Subcutaneous abdominal adipose tissue (tissue), 5 donors: Measurements from ENCODE around the gene UPP1.
"Not testable (repeated sequence)": the region's sequence is repeated elsewhere in the genome, so short reads cannot be mapped to it uniquely, and the experiment has no call there.

Source experiments
- H3K27ac ChIP-seq: one replicate; pipeline ENCODE4 v1.7.0; 2013; ENCODE audit warnings: low read depth, mild to moderate bottlenecking, inconsistent platforms, low read length, moderate library complexity
- H3K27me3 ChIP-seq, 5 donors: one replicate each; pipeline ENCODE4 v1.7.0; 2013; ENCODE audit warnings: low read length in 5 of 5, inconsistent platforms in 1 of 5; ENCODE audit not compliant: control insufficient read depth in 5 of 5, insufficient read depth in 4 of 5
- H3K36me3 ChIP-seq, 5 donors: one replicate each; pipeline ENCODE4 v1.7.0; 2013; ENCODE audit warnings: low read length in 5 of 5; ENCODE audit not compliant: control insufficient read depth in 5 of 5, insufficient read depth in 5 of 5
- H3K4me1 ChIP-seq, 5 donors: one replicate each; pipeline ENCODE4 v1.7.0; 2013; ENCODE audit warnings: low read length in 5 of 5, mild to moderate bottlenecking in 3 of 5, moderate library complexity in 1 of 5; ENCODE audit not compliant: control insufficient read depth in 5 of 5, insufficient read depth in 5 of 5
- H3K4me3 ChIP-seq, 5 donors: one replicate each; pipeline ENCODE4 v1.7.0; 2013; ENCODE audit warnings: low read length in 5 of 5, low read depth in 1 of 5
- H3K9ac ChIP-seq, 5 donors: one replicate each; pipeline ENCODE4 v1.7.0; 2013; ENCODE audit warnings: low read length in 5 of 5, mild to moderate bottlenecking in 4 of 5, moderate library complexity in 3 of 5
- H3K9me3 ChIP-seq, 5 donors: one replicate each; pipeline ENCODE4 v1.7.0; 2013; ENCODE audit warnings: low read length in 5 of 5; ENCODE audit not compliant: control insufficient read depth in 5 of 5
- donor health status: healthy.
- donor health status: healthy.
- donor health status: healthy.
- donor health status: healthy.
- donor health status: healthy.

The UPP1 gene

GRCh38 chr7:48053736-48054135 lies 35.3 kb upstream of the UPP1 start:
- H3K4me3 ChIP-seq, result no peak overlapping the region
- no peak overlapping the region for H3K27ac ChIP-seq
- H3K36me3 ChIP-seq, result no peaks in the 10 kb centered on the region
- H3K4me1 ChIP-seq, result no peaks in the 10 kb centered on the region
- no peaks in the 10 kb centered on the region for H3K27me3 ChIP-seq
- no peak overlapping the region for H3K9ac ChIP-seq
- peaks cover 0 to 4% (median 0%) of the 10 kb centered on the region in 5 donors for H3K9me3 ChIP-seq

- Histone ChIP-seq H3K9ac (no peak overlapping the region), H3K27me3 (no peaks in the 10 kb centered on the region), H3K36me3 (no peaks in the 10 kb centered on the region), H3K4me1 (no peaks in the 10 kb centered on the region), H3K9me3 (peaks cover 0 to 10% (median 0%) of the 10 kb centered on the region in 5 donors), H3K27ac (no peak overlapping the region), H3K4me3 (no peak overlapping the region)
Measured at GRCh38 chr7:48058990-48059389, 30.1 kb upstream of the UPP1 start.

GRCh38 chr7:48059706-48060105 lies 29.4 kb upstream of the UPP1 start:
- Histone ChIP-seq H3K27me3 (no peaks in the 10 kb centered on the region), H3K9me3 (peaks cover 0 to 10% (median 0%) of the 10 kb centered on the region in 5 donors), H3K4me3 (no peak overlapping the region), H3K27ac (no peak overlapping the region), H3K36me3 (no peaks in the 10 kb centered on the region), H3K4me1 (no peaks in the 10 kb centered on the region), H3K9ac (no peak overlapping the region)

GRCh38 chr7:48063985-48064384 lies 25.1 kb upstream of the UPP1 start:
- H3K9ac ChIP-seq, result no peak overlapping the region
- no peak overlapping the region for H3K27ac ChIP-seq
- peaks cover 0 to 7% (median 0%) of the 10 kb centered on the region in 5 donors for H3K9me3 ChIP-seq
- H3K36me3 ChIP-seq, result peaks cover 0 to 2% (median 0%) of the 10 kb centered on the region in 5 donors
- H3K4me3 ChIP-seq, result no peak overlapping the region
- no peaks in the 10 kb centered on the region for H3K27me3 ChIP-seq
- no peaks in the 10 kb centered on the region for H3K4me1 ChIP-seq

GRCh38 chr7:48067475-48067874 lies 21.6 kb upstream of the UPP1 start:
- Histone ChIP-seq H3K27me3 (no peaks in the 10 kb centered on the region), H3K9me3 (peaks cover 0 to 13% (median 4%) of the 10 kb centered on the region in 5 donors), H3K27ac (no peak overlapping the region), H3K9ac (no peak overlapping the region), H3K36me3 (peaks cover 0 to 2% (median 0%) of the 10 kb centered on the region in 5 donors), H3K4me1 (no peaks in the 10 kb centered on the region), H3K4me3 (no peak overlapping the region)

GRCh38 chr7:48074204-48074654 lies 14.8 kb upstream of the UPP1 start:
- peaks cover 0 to 7% (median 4%) of the 10 kb centered on the region in 5 donors for H3K9me3 ChIP-seq
- H3K27me3 ChIP-seq, result no peaks in the 10 kb centered on the region
- H3K9ac ChIP-seq, result no peak overlapping the region
- no peak overlapping the region for H3K27ac ChIP-seq
- H3K36me3 ChIP-seq, result no peaks in the 10 kb centered on the region
- H3K4me3 ChIP-seq, result no peak overlapping the region
- H3K4me1 ChIP-seq, result no peaks in the 10 kb centered on the region

- no peaks in the 10 kb centered on the region for H3K27me3 ChIP-seq
- no peak overlapping the region for H3K4me3 ChIP-seq
- no peak overlapping the region for H3K9ac ChIP-seq
- H3K9me3 ChIP-seq, result no peaks in the 10 kb centered on the region
- H3K4me1 ChIP-seq, result no peaks in the 10 kb centered on the region
- no peaks in the 10 kb centered on the region for H3K36me3 ChIP-seq
- no peak overlapping the region for H3K27ac ChIP-seq
Measured at GRCh38 chr7:48077423-48077822, 11.6 kb upstream of the UPP1 start.

GRCh38 chr7:48078470-48078869 lies 10.6 kb upstream of the UPP1 start:
- Histone ChIP-seq H3K4me1 (peaks cover 0 to 6% (median 4%) of the 10 kb centered on the region in 5 donors), H3K27me3 (no peaks in the 10 kb centered on the region), H3K4me3 (no peak overlapping the region), H3K9me3 (no peaks in the 10 kb centered on the region), H3K27ac (no peak overlapping the region), H3K36me3 (no peaks in the 10 kb centered on the region), H3K9ac (no peak overlapping the region)

- not testable (repeated sequence) for H3K27ac ChIP-seq, H3K4me3 ChIP-seq, H3K27me3 ChIP-seq, H3K9me3 ChIP-seq, H3K36me3 ChIP-seq, H3K9ac ChIP-seq
- H3K4me1 ChIP-seq, result peaks cover 4 to 35% (median 22%) of the 10 kb centered on the region in 5 donors
Measured at GRCh38 chr7:48082378-48082777, 6.7 kb upstream of the UPP1 start.

- no peaks in the 10 kb centered on the region for H3K36me3 ChIP-seq
- H3K27ac ChIP-seq, result no peak overlapping the region
- H3K27me3 ChIP-seq, result no peaks in the 10 kb centered on the region
- no peaks in the 10 kb centered on the region for H3K9me3 ChIP-seq
- H3K9ac ChIP-seq, result no peak overlapping the region
- no peak overlapping the region for H3K4me3 ChIP-seq
- H3K4me1 ChIP-seq, result peaks cover 5 to 43% (median 28%) of the 10 kb centered on the region in 5 donors
Measured at GRCh38 chr7:48083114-48083830, 5.8 kb upstream of the UPP1 start.
